Gastroesophageal sphincter (tissue), 4 donors: ENCODE results near the gene PRDM16. TPM values are rescaled to one million over a fixed set of nuclear protein-coding genes. Genes with fewer than 3 reads are reported as not detected.

Experiments
- ATAC-seq: fragments of 150-250 bp; one replicate; pipeline ENCODE4 v1.9.1; 2016; ENCODE audit warnings: mild to moderate bottlenecking, moderate library complexity
- H3K27ac ChIP-seq, 4 donors: fragments of 200-600 bp; sonication (generic) in 3 of 4; 1 replicate in 3 of 4; 2 replicates in 1 of 4; pipeline ENCODE4 v1.5.1; 2016 to 2019
- H3K27me3 ChIP-seq: fragments of 200-600 bp; sonication (generic); one replicate; pipeline ENCODE4 v1.5.1; 2019
- H3K36me3 ChIP-seq, 2 donors: fragments of 200-600 bp; sonication (generic); one replicate each; pipeline ENCODE4 v1.5.1; 2019; ENCODE audit warnings: control low read depth in 1 of 2
- H3K4me1 ChIP-seq, 3 donors: fragments of 200-600 bp; sonication (generic); 1 replicate in 2 of 3; 2 replicates in 1 of 3; pipeline ENCODE4 v1.5.1; 2016 to 2019; ENCODE audit warnings: control low read depth in 2 of 3
- H3K4me3 ChIP-seq, 2 donors: fragments of 200-600 bp; sonication (generic); one replicate each; pipeline ENCODE4 v1.5.1; 2019; ENCODE audit warnings: mild to moderate bottlenecking in 1 of 2, moderate library complexity in 1 of 2
- H3K9me3 ChIP-seq, 3 donors: fragments of 200-600 bp; sonication (generic); one replicate each; pipeline ENCODE4 v1.5.1; 2017 to 2019; ENCODE audit warnings: control low read depth in 2 of 3
- CTCF ChIP-seq, 4 experiments: fragments of 200-600 bp in 2 of 4; fragments of 450-650 bp in 2 of 4; sonication (generic) in 1 of 4; IDR thresholded peaks; one replicate each; pipeline ENCODE4 v1.5.1; 2017 to 2019; ENCODE audit warnings: antibody characterized with exemption in 4 of 4, mild to moderate bottlenecking in 2 of 4, moderate library complexity in 2 of 4
- EP300 ChIP-seq: sonication (generic); formaldehyde crosslinking; IDR thresholded peaks from one replicate; pipeline ENCODE4 v1.6.1; 2017; ENCODE audit warnings: antibody characterized with exemption, mild to moderate bottlenecking
- POLR2A ChIP-seq, 2 donors: fragments of 450-650 bp; IDR thresholded peaks; one replicate each; pipeline ENCODE4 v1.6.1; 2017; ENCODE audit warnings: antibody characterized with exemption in 2 of 2, mild to moderate bottlenecking in 2 of 2, moderate library complexity in 1 of 2
- POLR2AphosphoS5 ChIP-seq: sonication (generic); formaldehyde crosslinking; IDR thresholded peaks from one replicate; pipeline ENCODE4 v1.6.1; 2017; ENCODE audit warnings: antibody characterized with exemption
- WGBS, 2 donors: methylation state at CpG; one replicate each; pipeline ENCODE4 v1.1.5; 2018; ENCODE audit warnings: low coverage in 1 of 2; 5-methylcytosine and 5-hydroxymethylcytosine counted together
- total RNA-seq, 4 donors: library from RNA; depleted of rRNA; stranded (reverse); fragments of >200 nt; gene quantifications; one replicate each; pipeline ENCODE4 v1.1.0, GENCODE V29; 2016

PRDM16 gene
- total RNA-seq, 4 donors from 2014 or later = 1.1 to 3.4 (median 1.6) TPM

- ATAC-seq = no peak
- Histone ChIP-seq H3K4me1 (no peaks in the 10 kb centered on the region), H3K36me3 (no peaks in the 10 kb centered on the region), H3K4me3 (no peak overlapping the region), H3K27me3 (peaks cover 80% of the 10 kb centered on the region), H3K27ac (no peak overlapping the region), H3K9me3 (no peaks in the 10 kb centered on the region)
- no peak for TF ChIP-seq EP300
- no peak for TF ChIP-seq CTCF (IDR thresholded peaks at IDR 0.05)
- no peak for TF ChIP-seq POLR2A (IDR thresholded peaks at IDR 0.05)
- no peak for TF ChIP-seq POLR2AphosphoS5
- 65 to 76% methylated on average over 7 to 8 of the region's 22 CpGs for WGBS, 2 donors
These were observed 38.2 kb upstream of the PRDM16 start for GRCh38 chr1:3030663-3031381.

GRCh38 chr1:3031401-3032221, 37.4 kb upstream of the PRDM16 start:
- Histone ChIP-seq H3K27me3 (peaks cover 86% of the 10 kb centered on the region), H3K4me1 (no peaks in the 10 kb centered on the region), H3K4me3 (no peak overlapping the region), H3K27ac (no peak overlapping the region), H3K9me3 (no peaks in the 10 kb centered on the region), H3K36me3 (no peaks in the 10 kb centered on the region)
- ATAC-seq = no peak
- 77 to 88% methylated on average over 4 to 5 of the region's 35 CpGs for WGBS, 2 donors
- TF ChIP-seq EP300 = no peak
- no peak for TF ChIP-seq POLR2AphosphoS5
- TF ChIP-seq CTCF (IDR thresholded peaks at IDR 0.05) = no peak
- TF ChIP-seq POLR2A (IDR thresholded peaks at IDR 0.05) = no peak

GRCh38 chr1:3032371-3033039, 36.5 kb upstream of the PRDM16 start:
- Histone ChIP-seq H3K4me1 (no peaks in the 10 kb centered on the region), H3K4me3 (no peak overlapping the region), H3K27ac (no peak overlapping the region), H3K9me3 (no peaks in the 10 kb centered on the region), H3K27me3 (peaks cover 86% of the 10 kb centered on the region), H3K36me3 (no peaks in the 10 kb centered on the region)
- WGBS, 2 donors = 60% methylated on average over 1 of the region's 21 CpGs; no CpG with 5 or more reads in 1 of the 2 donors
- ATAC-seq = no peak
- no peak for TF ChIP-seq POLR2AphosphoS5
- TF ChIP-seq CTCF (IDR thresholded peaks at IDR 0.05) = no peak
- no peak for TF ChIP-seq POLR2A (IDR thresholded peaks at IDR 0.05)
- no peak for TF ChIP-seq EP300

- Histone ChIP-seq H3K36me3 (no peaks in the 10 kb centered on the region), H3K27me3 (peaks cover 86% of the 10 kb centered on the region), H3K9me3 (no peaks in the 10 kb centered on the region), H3K4me3 (no peak overlapping the region), H3K4me1 (no peaks in the 10 kb centered on the region), H3K27ac (no peak overlapping the region)
- 73 to 85% methylated on average over 7 to 13 of the region's 25 CpGs for WGBS, 2 donors
- no peak for ATAC-seq
- TF ChIP-seq EP300 = no peak
These were observed 35.8 kb upstream of the PRDM16 start for GRCh38 chr1:3033040-3033789.

GRCh38 chr1:3033790-3034090, 35.3 kb upstream of the PRDM16 start:
- Histone ChIP-seq H3K36me3 (no peaks in the 10 kb centered on the region), H3K9me3 (no peaks in the 10 kb centered on the region), H3K4me3 (no peak overlapping the region), H3K4me1 (no peaks in the 10 kb centered on the region), H3K27ac (no peak overlapping the region), H3K27me3 (peaks cover 86% of the 10 kb centered on the region)
- ATAC-seq = no peak
- WGBS, 2 donors = 40% methylated on average over 1 of the region's 4 CpGs; no CpG with 5 or more reads in 1 of the 2 donors
- TF ChIP-seq EP300 = no peak
- no peak for TF ChIP-seq CTCF (IDR thresholded peaks at IDR 0.05)
- TF ChIP-seq POLR2A (IDR thresholded peaks at IDR 0.05) = no peak
- TF ChIP-seq POLR2AphosphoS5 = no peak
